ENCODE results near the gene PNRC2. TPM values are rescaled to one million over a fixed set of nuclear protein-coding genes. Genes with fewer than 3 reads are reported as not detected.

PNRC2 gene
- total and polyA plus RNA-seq, 10 of the 15 experiments (the other 5 are each of a cell fraction or from before 2014, with no cell fraction given): 106 to 205 (median 163) TPM

GRCh38 chr1:23963617-23964234 is 4.1 kb downstream of the PNRC2 start:
- Histone ChIP-seq H3K4me3 (no peak overlapping the region; the same call in 1 of the 2 replicates), H4K20me1 (ENCODE audit: control insufficient read depth, insufficient read depth) (no peaks in the 10 kb centered on the region), H3K27ac (ENCODE audit: control insufficient read depth, insufficient read depth) (peak overlapping the region; percentile 74; the same call in 1 of the 2 replicates), H3K79me2 (ENCODE audit: control insufficient read depth, insufficient read depth, low read length) (peaks cover 59% of the 10 kb centered on the region), H3K27me3 (replicated peaks in 1 of 2; ENCODE audit: control insufficient read depth in 2 of 2, insufficient read depth in 2 of 2, low read length in 1 of 2) (no peaks in the 10 kb centered on the region), H2AFZ (ENCODE audit: control insufficient read depth, low read depth, low read length) (no peak overlapping the region), H3K4me1 (ENCODE audit: control insufficient read depth, insufficient read depth, low read length) (peaks cover 16% of the 10 kb centered on the region), H3K36me3 (ENCODE audit: control insufficient read depth in 2 of 2, insufficient read depth in 2 of 2, low read length in 1 of 2) (peaks cover 0 to 12% of the 10 kb centered on the region in 2 experiments; a peak in 3 of 4 replicates), H3K9me3 (replicated peaks; ENCODE audit: control insufficient read depth, insufficient read depth, low read length) (no peaks in the 10 kb centered on the region), H3K4me2 (ENCODE audit: control insufficient read depth, insufficient read depth) (peak overlapping the region; percentile 85), H3K9ac (ENCODE audit: control insufficient read depth, insufficient read depth, low read length) (no peak overlapping the region)
- intact Hi-C loops (cut with micrococcal nuclease; ENCODE audit: unreplicated experiment) (loop anchor here (5.0 kb wide), 1 partner anchor 429 kb away; no protein-coding TSS in a partner anchor), in situ Hi-C loops (cut with MboI) (no loop called here)
- TF ChIP-seq SMAD5 (IDR thresholded peaks at IDR 0.05; ENCODE audit: low read depth) (peak; percentile 40; the same call in 1 of the 2 replicates), POLR2AphosphoS2 (IDR thresholded peaks at IDR 0.05; ENCODE audit: low read depth, low read length) (0 out of 2 replicates have a peak, but pooled peaks have one; percentile 19), ZNF592 (IDR thresholded peaks at IDR 0.05) (no peak), BRCA1 (IDR thresholded peaks at IDR 0.05; ENCODE audit: low read depth, low read length) (no peak), JUND (IDR thresholded peaks at IDR 0.05; ENCODE audit: low read depth, low read length) (no peak), ATF2 (IDR thresholded peaks at IDR 0.05; ENCODE audit: low read length) (0 out of 2 replicates have a peak, but pooled peaks have one; percentile 15), PML (IDR thresholded peaks at IDR 0.05; ENCODE audit: low read length) (peak; percentile 74), CBFB (IDR thresholded peaks at IDR 0.05; ENCODE audit: low read depth) (0 out of 2 replicates have a peak, but pooled peaks have one; percentile 20), ZNF687 (IDR thresholded peaks at IDR 0.05) (no peak), POLR2AphosphoS5 (IDR thresholded peaks at IDR 0.05; ENCODE audit: low read length) (peak; percentile 42; the same call in 1 of the 2 replicates), MTA3 (IDR thresholded peaks at IDR 0.05; ENCODE audit: borderline replicate concordance, low read length) (peak; percentile 80), MXI1 (IDR thresholded peaks at IDR 0.05; ENCODE audit: low read depth, low read length) (no peak)
- POLR2A ChIA-PET: interaction anchor here (0.6 to 4.7 kb wide), 10 partner anchors 9 to 784 kb away, joined by 3 to 38 read pairs (median 6); partner anchors contain the start of gene SRSF10
- no peak for DNase-seq (ENCODE audit: low read depth, low spot score)
- SMC1A ChIA-PET (ENCODE audit: uncharacterized antibody, unreplicated experiment): interaction anchor here (0.7 to 4.2 kb wide), 12 partner anchors 9 to 154 kb away, joined by 3 to 41 read pairs (median 4); partner anchors contain the start of gene SRSF10
- ATAC-seq: no peak
- 100% methylated on average over 1 of the region's 1 CpG for WGBS (ENCODE audit: insufficient coverage, insufficient replicate concordance, low lambda C conversion rate, missing lambda C conversion rate)
- RAD21 ChIA-PET (ENCODE audit: unreplicated experiment): interaction anchor here (0.6 to 3.5 kb wide), 12 partner anchors 9 to 236 kb away, joined by 3 to 20 read pairs (median 4); partner anchors contain the start of gene SRSF10
- no peak for FAIRE-seq
- CTCF ChIA-PET: interaction anchor here (0.9 to 3.1 kb wide), 12 partner anchors 9 to 192 kb away, joined by 3 to 10 read pairs (median 4); no protein-coding TSS in a partner anchor
- no TSS peak for BruUV-seq (replicated peaks)
